ENCODE results near the gene PLEKHS1. TPM values are rescaled to one million over a fixed set of nuclear protein-coding genes. Genes with fewer than 3 reads are reported as not detected.

Gene PLEKHS1
- total RNA-seq, 1 experiment from 2014 or later = not detected

Other genes with a start within 250 kb of the PLEKHS1 start
- 0.72 and 1.6 TPM in 2 replicates for gene HABP2, start 198.6 kb upstream of the PLEKHS1 start, total RNA-seq (2014; rRNA removed; shearing (Covaris generic); ENCODE audit: low replicate concordance)
- not detected in 2 replicates for gene NRAP, start 87.6 kb upstream of the PLEKHS1 start, total RNA-seq (2014; rRNA removed; shearing (Covaris generic); ENCODE audit: low replicate concordance)
- gene CASP7, start 71.8 kb upstream of the PLEKHS1 start, total RNA-seq (2014; rRNA removed; shearing (Covaris generic); ENCODE audit: low replicate concordance) = 26.1 and 39.6 TPM in 2 replicates
- gene DCLRE1A, start 102.4 kb downstream of the PLEKHS1 start, total RNA-seq (2014; rRNA removed; shearing (Covaris generic); ENCODE audit: low replicate concordance) = 7.6 and 8.3 TPM in 2 replicates
- 9.8 and 21.8 TPM in 2 replicates for gene NHLRC2, start 103.0 kb downstream of the PLEKHS1 start, total RNA-seq (2014; rRNA removed; shearing (Covaris generic); ENCODE audit: low replicate concordance)

Measured in Caki2 (cell line).